B cell (primary cell): Measurements from ENCODE around the gene CTNNA3. TPM values are rescaled to one million over a fixed set of nuclear protein-coding genes. Genes with fewer than 3 reads are reported as not detected.

ENCODE experiments used
- ATAC-seq: fragments of 200-7000 bp; cut with Tn5 transposase; one replicate; pipeline ENCODE4 v1.10.0; 2021; ENCODE audit warnings: low read depth, mild to moderate bottlenecking, moderate number of reproducible peaks, moderate library complexity
- CTCF ChIA-PET: fragments of 350-600 bp; sonication (Branson Sonifier 250); formaldehyde crosslinking; loops from one replicate; lab custom pipeline; 2021; ENCODE audit warnings: antibody characterized with exemption, inconsistent platforms; lab: Charles Lee
- POLR2A ChIA-PET: fragments of 350-600 bp; sonication (Branson Sonifier 250); formaldehyde crosslinking; loops from one replicate; lab custom pipeline; 2021; ENCODE audit warnings: antibody characterized with exemption; lab: Charles Lee
- DNase-seq: peaks from one replicate; pipeline ENCODE4 v3.0.0; 2013
- H2AFZ ChIP-seq: 2 replicates; pipeline ENCODE4 v1.6.1; 2012; ENCODE audit warnings: mild to moderate bottlenecking, low read depth, low read length; ENCODE audit not compliant: insufficient read depth, poor library complexity, severe bottlenecking
- H3K27ac ChIP-seq, 2 donors: 1 replicate in 1 of 2; 2 replicates in 1 of 2; pipeline ENCODE4 v1.5.1; 2012 to 2013; ENCODE audit warnings: low read length in 2 of 2, mild to moderate bottlenecking in 2 of 2, moderate library complexity in 1 of 2
- H3K27me3 ChIP-seq, 4 experiments: fragments of 200-600 bp in 1 of 4; sonication (generic) in 1 of 4; replicated peaks in 1 of 4; 1 replicate in 2 of 4; 2 replicates in 2 of 4; pipeline versions ENCODE4 v1.6.1 to v1.7.0; 2013 to 2016; ENCODE audit warnings: low read length in 3 of 4, mild to moderate bottlenecking in 2 of 4, mixed read lengths in 1 of 4, moderate library complexity in 1 of 4; ENCODE audit not compliant: insufficient read depth in 4 of 4, control insufficient read depth in 3 of 4; ENCODE audit errors: control extremely low read depth in 1 of 4
- H3K36me3 ChIP-seq, 2 experiments: replicated peaks in 1 of 2; 1 replicate in 1 of 2; 2 replicates in 1 of 2; pipeline versions ENCODE4 v1.6.1 to v1.7.1; 2013; ENCODE audit warnings: low read length in 1 of 2; ENCODE audit not compliant: insufficient read depth in 2 of 2, control insufficient read depth in 1 of 2; ENCODE audit errors: control extremely low read depth in 1 of 2, extremely low read depth in 1 of 2
- H3K4me1 ChIP-seq, 2 donors: fragments of 200-600 bp in 1 of 2; sonication (generic) in 1 of 2; 1 replicate in 1 of 2; 2 replicates in 1 of 2; pipeline versions ENCODE4 v1.5.1 to v1.6.1; 2013 to 2017; ENCODE audit warnings: low read length in 2 of 2; ENCODE audit not compliant: control insufficient read depth in 2 of 2, insufficient read depth in 2 of 2
- H3K4me2 ChIP-seq: replicated peaks from 2 replicates; pipeline ENCODE3; 2012; ENCODE audit warnings: mild to moderate bottlenecking, low read depth, low read length; ENCODE audit not compliant: poor library complexity, severe bottlenecking
- H3K4me3 ChIP-seq, 5 experiments: fragments of 200-600 bp in 1 of 5; sonication (generic) in 1 of 5; 1 replicate in 3 of 5; 2 replicates in 2 of 5; pipeline versions ENCODE4 v1.5.1 to v1.7.0; 2011 to 2016; ENCODE audit warnings: low read length in 4 of 5, mild to moderate bottlenecking in 4 of 5, low read depth in 2 of 5, control low read depth in 1 of 5, moderate library complexity in 1 of 5; ENCODE audit not compliant: insufficient read depth in 1 of 5; ENCODE audit errors: control extremely low read depth in 1 of 5, extremely low read depth in 1 of 5
- H3K79me2 ChIP-seq: fragments of 200-600 bp; sonication (generic); one replicate; pipeline ENCODE4 v1.6.0; 2016; ENCODE audit warnings: low read length; ENCODE audit not compliant: control insufficient read depth, insufficient read depth
- H3K9ac ChIP-seq: fragments of 200-600 bp; sonication (generic); 2 replicates; pipeline ENCODE4 v1.6.1; 2017; ENCODE audit warnings: mild to moderate bottlenecking, low read length, moderate library complexity
- H3K9me3 ChIP-seq, 3 donors: one replicate each; pipeline versions ENCODE4 v1.6.1 to v1.7.1; 2013; ENCODE audit warnings: low read length in 2 of 3; ENCODE audit not compliant: control insufficient read depth in 2 of 3, insufficient read depth in 1 of 3; ENCODE audit errors: control extremely low read depth in 1 of 3
- H4K20me1 ChIP-seq: 2 replicates; pipeline ENCODE4 v1.6.0; 2012; ENCODE audit warnings: mild to moderate bottlenecking, low read length; ENCODE audit not compliant: insufficient read depth, control insufficient read depth, poor library complexity, severe bottlenecking
- H3K27ac Mint-ChIP-seq: one replicate; pipeline ENCODE4 v1.8.0; 2021; ENCODE audit warnings: mixed read lengths
- H3K27me3 Mint-ChIP-seq: one replicate; pipeline ENCODE4 v1.8.0; 2021; ENCODE audit warnings: mixed read lengths
- H3K4me1 Mint-ChIP-seq: one replicate; pipeline ENCODE4 v1.8.0; 2021; ENCODE audit warnings: mixed read lengths
- H3K4me3 Mint-ChIP-seq: one replicate; pipeline ENCODE4 v1.8.0; 2021; ENCODE audit warnings: mixed read lengths
- H3K9me3 Mint-ChIP-seq: one replicate; pipeline ENCODE4 v1.8.0; 2022; ENCODE audit warnings: mixed read lengths; ENCODE audit not compliant: insufficient read depth
- CTCF ChIP-seq: fragments of 200-600 bp; IDR thresholded peaks from one replicate; pipeline ENCODE4 v1.8.0; 2022; ENCODE audit warnings: antibody characterized with exemption, mild to moderate bottlenecking
- EZH2 ChIP-seq: IDR thresholded peaks from 2 replicates; pipeline ENCODE4 v1.6.1; 2012; ENCODE audit warnings: borderline replicate concordance, low read depth, mild to moderate bottlenecking, moderate library complexity, low read length; ENCODE audit not compliant: insufficient read depth, poor library complexity, severe bottlenecking
- WGBS: methylation state at CpG from one replicate; pipeline ENCODE4 v1.1.5; 2013; ENCODE audit warnings: missing lambda C conversion rate; ENCODE audit not compliant: insufficient coverage; 5-methylcytosine and 5-hydroxymethylcytosine counted together
- intact Hi-C: fragments of 100-400 bp; cut with micrococcal nuclease; formaldehyde crosslinking; loops from one replicate; pipeline ENCODE4 v1.10.0; 2022
- polyA plus RNA-seq: library from polyadenylated mRNA; depleted of rRNA; stranded (reverse); fragments of >200 nt; gene quantifications from 2 replicates; pipeline ENCODE4 v1.2.3, GENCODE V29; 2012
- total RNA-seq, 2 donors: library from RNA; stranded (reverse); fragments of 120-200 nt in 1 of 2; gene quantifications; 1 replicate in 1 of 2; 2 replicates in 1 of 2; pipeline versions ENCODE4 v1.2.3 to v1.2.4, GENCODE V29; 2013 to 2022

CTNNA3 gene
- total and polyA plus RNA-seq, 2 donors (not counting 1 experiment from before 2014, with no cell fraction given): 0.01 TPM; not detected in 1

GRCh38 chr10:65943451-65943850, 1752.5 kb downstream of the CTNNA3 start:
- no peaks in the 10 kb centered on the region for H3K4me1 ChIP-seq
- H3K36me3 ChIP-seq: no peaks in the 10 kb centered on the region
- Mint-ChIP-seq H3K27me3 (no peaks in the 10 kb centered on the region), H3K4me3 (no peak overlapping the region), H3K9me3 (no peaks in the 10 kb centered on the region), H3K27ac (no peak overlapping the region), H3K4me1 (no peaks in the 10 kb centered on the region)
- H3K27ac ChIP-seq: no peak overlapping the region
- TF ChIP-seq EZH2 (no peak), CTCF (no peak)
- intact Hi-C loops: no loop called here
- CTCF ChIA-PET: no interaction called here
- H4K20me1 ChIP-seq: no peaks in the 10 kb centered on the region
- H2AFZ ChIP-seq: no peak overlapping the region
- no peak for ATAC-seq
- no peak overlapping the region for H3K4me2 ChIP-seq
- no peaks in the 10 kb centered on the region for H3K27me3 ChIP-seq
- no peak overlapping the region for H3K9ac ChIP-seq
- no peaks in the 10 kb centered on the region for H3K9me3 ChIP-seq
- no peak overlapping the region for H3K4me3 ChIP-seq
- no peaks in the 10 kb centered on the region for H3K79me2 ChIP-seq
- no peak for DNase-seq
- no CpG with 5 or more reads among the region's 2 CpGs for WGBS
- POLR2A ChIA-PET: no interaction called here

GRCh38 chr10:65940816-65941662, 1755.0 kb downstream of the CTNNA3 start:
- TF ChIP-seq CTCF (no peak), EZH2 (no peak)
- POLR2A ChIA-PET: no interaction called here
- 80% methylated on average over 3 of the region's 3 CpGs for WGBS

More at GRCh38 chr10:65940816-65941662, 1755.0 kb downstream of the CTNNA3 start:
- intact Hi-C loops: no loop called here
- Histone ChIP-seq H3K27me3 (no peaks in the 10 kb centered on the region), H2AFZ (no peak overlapping the region), H3K4me3 (no peak overlapping the region), H3K79me2 (no peaks in the 10 kb centered on the region), H4K20me1 (no peaks in the 10 kb centered on the region), H3K27ac (no peak overlapping the region), H3K9me3 (no peaks in the 10 kb centered on the region), H3K36me3 (no peaks in the 10 kb centered on the region), H3K4me2 (no peak overlapping the region), H3K4me1 (no peaks in the 10 kb centered on the region), H3K9ac (no peak overlapping the region)
- DNase-seq (no peak), ATAC-seq (no peak)
- no peak overlapping the region for H3K27ac Mint-ChIP-seq
- no peaks in the 10 kb centered on the region for H3K27me3 Mint-ChIP-seq
- no peaks in the 10 kb centered on the region for H3K9me3 Mint-ChIP-seq
- no peak overlapping the region for H3K4me3 Mint-ChIP-seq
- CTCF ChIA-PET: no interaction called here
- H3K4me1 Mint-ChIP-seq: no peaks in the 10 kb centered on the region
